HG02610 (cell line): ENCODE results near the gene PLXND1.
"Not testable (repeated sequence)": the region's sequence is repeated elsewhere in the genome, so short reads cannot be mapped to it uniquely, and the experiment has no call there.

Experiments used
- ATAC-seq: cut with Tn5 transposase; IDR thresholded peaks from one replicate; pipeline ENCODE4 v1.9.1; 2021; ENCODE audit warnings: mild to moderate bottlenecking, moderate library complexity; ENCODE audit not compliant: unreplicated experiment

The PLXND1 gene

GRCh38 chr3:129553171-129553570 is 53.3 kb downstream of the PLXND1 start:
- no peak for ATAC-seq

- ATAC-seq = no peak
Observed at GRCh38 chr3:129552287-129553050, 54.0 kb downstream of the PLXND1 start.

- ATAC-seq = no peak
Observed at GRCh38 chr3:129549805-129550204, 56.7 kb downstream of the PLXND1 start.

- no peak for ATAC-seq
Observed at GRCh38 chr3:129549006-129549800, 57.3 kb downstream of the PLXND1 start.

- no peak for ATAC-seq
Observed at GRCh38 chr3:129548104-129548965, 58.1 kb downstream of the PLXND1 start.

GRCh38 chr3:129547241-129547640 is 59.2 kb downstream of the PLXND1 start:
- no peak for ATAC-seq

- not testable (repeated sequence) for ATAC-seq
Observed at GRCh38 chr3:129545951-129546350, 60.5 kb downstream of the PLXND1 start.

- no peak for ATAC-seq
Observed at GRCh38 chr3:129543999-129544398, 62.5 kb downstream of the PLXND1 start.

- ATAC-seq = no peak
Observed at GRCh38 chr3:129543156-129543790, 63.2 kb downstream of the PLXND1 start, which contains the start of gene H1-8. TSS of gene H1-8 (plus strand) at chr3:129543175. CDS start at chr3:129543219, 44 bp downstream.

- no peak for ATAC-seq
Observed at GRCh38 chr3:129542747-129543146, 63.7 kb downstream of the PLXND1 start.

GRCh38 chr3:129540776-129541516 is 65.5 kb downstream of the PLXND1 start:
- ATAC-seq = no peak

GRCh38 chr3:129539206-129539605 is 67.3 kb downstream of the PLXND1 start:
- no peak for ATAC-seq

GRCh38 chr3:129536804-129537203 is 69.7 kb downstream of the PLXND1 start:
- no peak for ATAC-seq

GRCh38 chr3:129536374-129536667 is 70.2 kb downstream of the PLXND1 start:
- no peak for ATAC-seq

- no peak for ATAC-seq
Observed at GRCh38 chr3:129535075-129535474, 71.4 kb downstream of the PLXND1 start.

- ATAC-seq = no peak
Observed at GRCh38 chr3:129534428-129535027, 71.9 kb downstream of the PLXND1 start.

- no peak for ATAC-seq
Observed at GRCh38 chr3:129533406-129533805, 73.1 kb downstream of the PLXND1 start.

- ATAC-seq = no peak
Observed at GRCh38 chr3:129532261-129532660, 74.2 kb downstream of the PLXND1 start.

GRCh38 chr3:129531699-129532098 is 74.8 kb downstream of the PLXND1 start:
- no peak for ATAC-seq

GRCh38 chr3:129530821-129531220 is 75.7 kb downstream of the PLXND1 start:
- ATAC-seq = no peak
